ENCODE measurements around the gene RAD51B. TPM values are rescaled to one million over a fixed set of nuclear protein-coding genes. Genes with fewer than 3 reads are reported as not detected.

RAD51B gene
- total RNA-seq, 6 donors from 2014 or later, result 10.6 to 63.9 (median 18.4) TPM

GRCh38 chr14:68062651-68063050 is 243.1 kb downstream of the RAD51B start:
- H3K27me3 ChIP-seq, result no peaks in the 10 kb centered on the region
- peaks cover 0 to 5% (median 2%) of the 10 kb centered on the region in 4 donors for H3K9me3 ChIP-seq
- WGBS, 2 donors, result 98 to 99% methylated on average over 2 of the region's 2 CpGs
- no peaks in the 10 kb centered on the region for H3K36me3 ChIP-seq
- H3K4me1 ChIP-seq, result peaks cover 0 to 4% (median 0%) of the 10 kb centered on the region in 4 donors
- H3K27ac ChIP-seq, result no peak overlapping the region
- TF ChIP-seq POLR2AphosphoS5 (IDR thresholded peaks at IDR 0.05) (no peak), POLR2A (IDR thresholded peaks at IDR 0.05) (no peak), EP300 (IDR thresholded peaks at IDR 0.05) (no peak), CTCF (IDR thresholded peaks at IDR 0.05) (no peak)
- ATAC-seq (ENCODE audit: low FRiP score in 2 of 2) (no peak), DNase-seq (no peak)
- no peak overlapping the region for H3K4me3 ChIP-seq

GRCh38 chr14:68065322-68065721 is 245.7 kb downstream of the RAD51B start:
- Histone ChIP-seq H3K4me3 (no peak overlapping the region), H3K9me3 (peaks cover 0 to 5% (median 2%) of the 10 kb centered on the region in 4 donors), H3K36me3 (no peaks in the 10 kb centered on the region), H3K27ac (no peak overlapping the region), H3K4me1 (peaks cover 0 to 3% (median 0%) of the 10 kb centered on the region in 4 donors), H3K27me3 (no peaks in the 10 kb centered on the region)
- no peak for TF ChIP-seq CTCF (IDR thresholded peaks at IDR 0.05)
- no peak for TF ChIP-seq POLR2A (IDR thresholded peaks at IDR 0.05)
- no peak for TF ChIP-seq POLR2AphosphoS5 (IDR thresholded peaks at IDR 0.05)
- TF ChIP-seq EP300 (IDR thresholded peaks at IDR 0.05), result no peak
- no peak for DNase-seq
- ATAC-seq (ENCODE audit: low FRiP score in 2 of 2), result no peak
- WGBS, 2 donors, result 96 to 100% methylated on average over 3 of the region's 3 CpGs

GRCh38 chr14:68074765-68075381 is 255.3 kb downstream of the RAD51B start:
- Histone ChIP-seq H3K27me3 (no peaks in the 10 kb centered on the region), H3K36me3 (no peaks in the 10 kb centered on the region), H3K27ac (no peak overlapping the region), H3K4me1 (peaks cover 0 to 4% (median 0%) of the 10 kb centered on the region in 4 donors), H3K4me3 (no peak overlapping the region), H3K9me3 (peaks cover 0 to 3% (median 0%) of the 10 kb centered on the region in 4 donors)
- ATAC-seq (ENCODE audit: low FRiP score in 2 of 2) (no peak), DNase-seq (no peak)
- WGBS, 2 donors, result 83 to 84% methylated on average over 2 to 3 of the region's 3 CpGs
- TF ChIP-seq EP300 (IDR thresholded peaks at IDR 0.05) (no peak), POLR2A (IDR thresholded peaks at IDR 0.05) (no peak), CTCF (IDR thresholded peaks at IDR 0.05) (no peak), POLR2AphosphoS5 (IDR thresholded peaks at IDR 0.05) (no peak)

- no peak for ATAC-seq (ENCODE audit: low FRiP score in 2 of 2)
- DNase-seq, result no peak
- Histone ChIP-seq H3K36me3 (no peaks in the 10 kb centered on the region), H3K4me3 (no peak overlapping the region), H3K27me3 (no peaks in the 10 kb centered on the region), H3K27ac (no peak overlapping the region), H3K4me1 (peaks cover 0 to 10% (median 2%) of the 10 kb centered on the region in 4 donors), H3K9me3 (peaks cover 0 to 3% (median 0%) of the 10 kb centered on the region in 4 donors)
- WGBS, 2 donors, result 94 to 96% methylated on average over 5 of the region's 5 CpGs
- TF ChIP-seq CTCF (IDR thresholded peaks at IDR 0.05) (no peak), EP300 (IDR thresholded peaks at IDR 0.05) (no peak), POLR2AphosphoS5 (IDR thresholded peaks at IDR 0.05) (no peak), POLR2A (IDR thresholded peaks at IDR 0.05) (no peak)
Observed at GRCh38 chr14:68075382-68076029, 255.9 kb downstream of the RAD51B start.

All from upper lobe of left lung (tissue), 6 donors.